Measurements from ENCODE around the gene ASCL5. TPM values are rescaled to one million over a fixed set of nuclear protein-coding genes. Genes with fewer than 3 reads are reported as not detected.
A peak's percentile ranks its signal among the peaks of the same experiment; 100 is the strongest.

Gene ASCL5
- total RNA-seq, 1 experiment from 2014 or later: not detected

DNA sequence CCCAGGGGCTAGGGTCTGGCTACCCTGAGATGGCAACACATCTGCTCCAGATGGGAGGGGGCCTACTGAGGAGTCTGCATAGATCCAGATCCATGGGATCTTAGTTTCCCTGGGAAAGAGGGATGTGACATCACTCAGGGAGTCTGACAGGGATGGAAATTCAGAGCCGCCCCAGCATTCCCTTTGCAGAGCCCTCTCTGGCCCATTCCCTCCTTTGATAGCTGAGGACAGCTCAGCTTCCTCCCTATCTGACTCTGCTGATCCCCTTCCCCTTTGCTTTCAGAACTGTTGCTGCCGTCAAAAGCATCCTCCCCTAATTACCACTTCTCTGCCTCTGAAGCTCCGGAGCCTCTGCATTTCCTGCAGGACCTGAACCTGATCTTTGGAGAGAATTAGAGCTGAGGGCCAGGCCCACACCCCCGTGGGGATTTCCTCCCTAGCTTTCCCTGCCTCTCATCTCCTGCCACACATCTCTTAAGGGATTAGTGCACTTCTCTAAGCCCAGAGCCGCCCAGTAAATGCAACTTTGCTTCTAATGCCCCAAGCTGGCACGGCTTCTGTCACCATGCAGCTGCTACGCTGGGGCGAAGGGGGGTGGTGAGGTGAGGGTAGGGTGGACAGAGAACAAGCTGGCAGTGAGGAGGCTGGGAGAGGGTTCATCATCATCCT is 9.5 kb upstream of the ASCL5 start:
- DNase-seq (ENCODE audit: low spot score): no peak

DNA sequence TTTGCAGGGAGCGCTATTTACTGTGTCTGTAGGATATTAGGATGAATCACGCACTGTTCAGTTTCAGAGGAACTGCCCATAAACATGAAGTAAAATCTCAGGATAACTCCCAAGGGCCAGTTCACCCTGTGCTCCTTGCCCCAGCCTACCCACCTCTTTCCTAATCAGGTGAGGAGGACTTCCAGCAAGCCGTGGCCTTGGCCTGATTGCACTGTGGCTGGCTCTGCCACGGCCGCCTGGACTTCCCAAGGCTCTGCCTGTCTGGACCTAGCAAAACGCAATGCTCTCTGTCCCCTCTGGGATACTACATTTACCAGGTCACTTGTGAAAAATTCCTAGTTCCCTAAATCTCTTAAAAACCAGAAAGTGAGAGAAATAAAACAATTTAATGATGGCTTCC is 7.4 kb upstream of the ASCL5 start:
- DNase-seq (ENCODE audit: low spot score): no peak

DNA sequence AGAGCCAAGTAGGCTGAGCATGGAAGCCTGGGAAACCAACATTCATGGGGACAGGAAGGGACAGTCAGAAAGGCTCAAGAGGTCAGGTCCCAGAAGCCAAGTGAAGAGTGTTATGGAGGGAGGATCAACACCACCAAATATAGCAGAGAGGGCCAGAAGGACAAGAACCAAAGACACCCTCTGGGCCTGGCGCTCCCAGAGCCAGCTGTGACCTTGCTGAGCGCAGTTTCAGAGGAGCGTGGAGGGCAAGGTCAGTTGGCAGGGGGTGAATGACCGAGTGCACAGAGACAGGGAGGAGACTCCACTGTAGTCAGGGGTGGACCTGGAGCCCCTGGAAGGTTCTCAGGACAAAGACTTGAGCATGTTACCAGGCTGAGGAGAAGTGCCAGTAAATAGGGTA is 4.4 kb upstream of the ASCL5 start:
- no peak for DNase-seq (ENCODE audit: low spot score)

DNA sequence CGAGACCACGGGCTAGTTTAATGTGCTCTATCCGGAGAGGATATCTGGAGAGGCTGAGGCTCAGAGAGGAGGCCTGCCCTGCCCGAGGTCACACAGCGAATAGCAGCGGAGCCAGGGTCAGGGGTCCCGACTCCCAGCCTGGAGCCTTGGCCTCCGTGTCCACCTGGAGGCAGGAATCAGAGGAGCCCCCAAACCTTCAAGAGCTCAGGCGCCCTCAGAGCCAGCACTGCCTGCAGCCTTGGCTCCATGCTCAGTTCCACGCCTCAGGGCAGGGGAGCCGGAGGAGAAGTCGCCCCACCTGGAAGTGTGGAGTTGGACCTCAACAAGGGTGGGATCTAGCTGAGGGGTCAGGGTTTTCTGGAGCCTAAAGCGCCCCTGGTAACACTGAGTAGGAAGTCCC is 2.0 kb upstream of the ASCL5 start:
- DNase-seq (ENCODE audit: low spot score): no peak

DNA sequence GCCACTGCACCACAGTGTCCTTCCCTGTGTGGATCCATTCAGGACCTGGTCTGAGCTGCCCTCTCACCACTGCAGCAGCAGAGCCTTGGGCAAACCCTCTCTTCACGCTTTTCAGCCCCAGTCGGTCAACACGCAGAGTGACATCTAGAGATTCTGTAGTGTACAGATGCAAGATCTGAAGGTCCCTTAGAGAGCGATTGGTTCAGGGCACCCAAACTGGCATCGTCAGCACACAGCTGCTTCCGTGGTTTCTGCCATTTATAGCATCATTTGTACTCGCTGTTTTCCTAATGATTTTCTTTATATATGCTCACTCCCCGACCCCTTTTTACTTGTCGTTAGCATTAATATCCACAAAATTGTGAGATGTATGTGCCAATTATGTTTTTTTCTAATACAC is 1.5 kb upstream of the ASCL5 start:
- no peak for DNase-seq (ENCODE audit: low spot score)

DNA sequence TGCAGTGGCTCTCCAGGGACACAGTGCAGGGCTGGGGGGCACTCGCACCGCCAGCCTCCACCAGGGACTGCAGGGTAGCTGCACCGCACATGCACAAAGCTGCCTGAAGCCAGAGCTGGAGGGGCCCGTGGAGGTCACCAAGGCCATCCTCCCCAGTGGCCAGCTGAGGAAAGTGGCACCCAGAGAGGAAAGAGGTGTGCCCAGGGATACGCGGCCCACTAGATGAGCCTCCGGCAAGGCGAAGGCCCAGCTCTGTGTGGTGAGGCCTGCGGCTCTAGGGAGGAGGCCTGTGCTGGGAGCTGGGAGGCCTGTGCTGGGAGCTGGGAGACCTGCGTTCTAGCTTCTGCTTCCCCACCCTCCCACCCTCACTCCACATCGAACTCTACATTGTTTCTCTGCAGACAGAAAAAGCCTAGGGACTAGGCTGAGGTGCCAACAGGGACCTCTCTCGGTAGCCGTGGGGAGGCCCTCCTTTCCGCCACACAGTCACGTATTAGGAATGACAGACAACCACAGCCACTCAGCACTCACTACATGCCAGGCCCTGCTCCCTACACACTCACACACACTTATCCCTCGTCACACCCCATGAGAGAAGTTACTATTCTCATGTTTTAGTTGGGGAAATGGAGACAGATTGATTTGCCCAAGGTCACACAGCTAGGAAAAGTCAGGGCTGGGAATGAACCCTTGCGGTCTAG is 921 bp upstream of the ASCL5 start:
- peak; percentile 38 for DNase-seq (ENCODE audit: low spot score)

DNA sequence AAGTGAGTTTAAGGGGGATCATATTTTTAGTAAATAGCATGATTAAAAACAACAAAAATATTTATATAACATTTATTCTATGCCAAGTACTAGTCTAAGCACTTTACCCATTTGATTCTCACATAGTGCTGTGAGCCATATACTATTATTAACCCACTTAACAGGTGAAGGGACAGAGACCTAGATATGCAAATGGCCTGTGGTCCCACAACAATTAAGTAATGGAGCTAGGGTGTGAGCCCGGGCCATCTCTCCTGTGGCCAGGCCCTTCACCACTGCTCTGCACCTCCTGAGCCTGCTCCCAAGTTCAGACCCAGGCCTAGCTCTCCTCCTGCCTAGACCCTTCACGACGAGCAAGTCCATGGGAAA is 537 bp downstream of the ASCL5 start:
- no peak for DNase-seq (ENCODE audit: low spot score)

DNA sequence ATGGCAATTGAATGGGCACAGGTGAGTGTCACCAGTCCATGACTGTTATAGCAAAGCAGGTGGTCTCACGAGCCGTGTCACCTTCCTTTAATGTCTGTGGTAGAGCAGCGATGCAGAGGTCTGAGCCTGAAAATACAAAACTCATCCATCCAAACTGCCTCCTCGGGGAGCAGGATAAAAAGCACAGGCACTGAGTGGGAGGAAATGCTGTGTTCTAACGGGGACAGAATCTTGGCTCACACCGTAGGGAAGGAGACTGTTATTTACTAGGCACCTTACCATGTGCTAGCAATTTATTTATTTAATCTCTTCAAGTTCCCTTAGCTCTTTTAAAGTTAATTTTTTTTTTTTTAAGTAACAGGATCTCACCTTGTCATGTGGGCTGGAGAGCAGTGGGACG is 1.2 kb downstream of the ASCL5 start:
- DNase-seq (ENCODE audit: low spot score): no peak

DNA sequence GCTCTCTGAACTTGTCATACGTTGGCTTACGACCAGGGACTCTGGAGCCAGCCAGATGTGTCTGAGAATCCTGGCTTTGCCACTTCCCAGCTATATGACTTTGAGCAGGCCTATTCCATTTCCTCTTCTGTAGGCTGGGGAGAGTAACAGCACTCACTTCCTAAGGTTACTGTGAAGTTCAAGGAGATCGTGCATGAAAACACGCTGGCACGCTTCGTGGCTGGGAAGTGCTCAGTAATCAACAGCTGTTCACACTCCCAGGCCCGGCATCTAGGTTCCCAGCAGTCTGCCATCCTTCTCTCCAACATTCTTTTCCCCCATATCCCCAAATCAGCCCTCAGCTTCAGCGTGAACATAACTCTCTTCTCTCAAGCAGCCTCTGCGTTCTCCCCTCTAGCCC is 2.0 kb downstream of the ASCL5 start:
- no peak for DNase-seq (ENCODE audit: low spot score)

DNA sequence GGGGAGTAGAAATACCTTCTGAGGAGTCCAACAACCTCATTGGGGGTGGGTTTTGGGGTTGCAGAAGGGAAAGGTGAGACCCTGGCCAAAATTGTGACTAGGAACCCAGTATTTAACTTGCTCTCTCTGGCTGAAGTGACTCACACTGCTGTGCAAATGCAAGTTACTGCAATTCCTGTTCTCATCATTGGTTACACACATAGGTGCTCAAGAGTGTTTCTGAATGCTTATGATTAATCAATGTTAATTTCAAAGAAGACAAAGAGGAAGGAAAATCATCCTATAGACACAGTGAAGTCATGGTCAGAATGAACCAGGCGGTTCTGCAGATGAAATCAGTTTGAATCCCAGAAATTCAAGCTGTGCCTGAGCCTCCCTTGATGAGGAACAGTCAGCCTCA is 3.1 kb downstream of the ASCL5 start:
- no peak for DNase-seq (ENCODE audit: low spot score)

DNA sequence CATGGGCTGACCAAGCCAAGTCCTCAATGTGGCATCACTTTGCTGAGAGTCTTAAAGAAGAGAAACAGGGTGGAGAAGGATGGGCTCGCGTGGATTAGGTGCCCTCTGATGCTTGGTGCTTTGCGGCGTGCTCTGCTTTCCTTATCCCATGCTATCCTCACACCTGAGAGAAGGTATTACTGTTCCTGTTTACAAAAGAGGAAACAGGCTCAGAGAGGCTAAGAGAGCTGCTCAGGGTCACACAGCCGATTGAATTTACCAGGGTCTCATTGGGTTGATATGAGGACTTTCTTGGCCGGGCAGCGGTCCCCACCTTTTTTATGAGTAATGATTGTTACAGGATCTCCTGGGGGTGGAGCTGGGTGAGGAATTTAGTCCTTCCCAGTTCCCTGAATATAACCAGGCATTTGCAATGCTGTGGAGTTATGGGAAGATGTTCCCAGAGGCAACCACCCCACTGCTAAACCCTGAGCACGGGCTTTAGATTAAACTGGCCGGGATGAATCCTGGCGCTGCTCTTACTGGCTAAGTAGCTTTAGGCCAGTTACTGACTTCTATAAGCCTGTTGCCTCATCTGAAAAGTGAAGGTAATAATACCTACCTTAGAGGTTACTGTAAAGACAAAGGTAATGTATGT is 4.5 kb downstream of the ASCL5 start:
- DNase-seq (ENCODE audit: low spot score): no peak

DNA sequence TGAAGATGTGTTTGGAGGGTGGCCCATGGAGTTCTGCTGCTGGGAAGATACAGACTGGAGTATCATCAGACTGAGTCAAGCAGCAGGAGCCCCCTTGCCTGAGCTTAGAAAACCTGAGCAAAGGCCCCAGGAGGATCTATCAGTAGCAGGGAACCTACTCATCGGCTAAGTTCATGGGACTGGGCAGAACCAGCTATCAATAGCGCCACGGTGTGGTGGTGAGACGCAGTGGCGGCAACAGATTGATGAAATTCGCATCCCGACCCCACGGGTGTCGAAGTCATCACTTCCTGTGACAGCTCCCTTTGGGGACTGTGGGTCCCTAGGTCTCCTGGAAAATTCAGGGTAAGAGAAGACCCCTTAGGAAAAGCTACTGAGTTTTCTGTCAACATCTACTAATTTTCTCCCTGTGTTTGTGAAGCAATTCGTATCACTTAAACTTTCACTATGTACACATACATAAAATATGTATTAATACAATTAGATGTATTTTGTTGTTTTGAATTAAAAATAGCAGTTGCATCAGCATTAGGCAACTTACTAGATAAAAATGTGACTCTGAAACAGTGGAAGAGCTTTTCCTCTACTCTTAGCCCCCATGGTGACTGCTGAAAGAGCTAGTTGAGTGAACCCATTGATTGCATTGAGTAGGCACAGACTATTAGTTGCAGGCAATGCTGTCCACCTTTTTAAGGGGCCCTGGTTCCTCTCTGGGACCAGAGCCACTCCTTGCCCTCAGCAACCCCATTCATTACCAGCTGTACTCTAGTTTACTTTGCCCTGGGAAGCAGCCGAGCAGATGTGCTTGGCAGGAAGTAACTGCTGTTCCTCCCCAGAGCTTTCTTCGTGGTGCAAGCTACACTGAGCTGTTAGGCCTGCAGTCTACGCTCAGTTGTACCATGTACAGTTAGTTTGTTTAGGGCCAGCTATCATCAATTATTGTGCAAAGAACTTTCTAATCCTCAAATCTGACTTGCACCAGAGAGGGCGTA is 7.5 kb downstream of the ASCL5 start:
- DNase-seq (ENCODE audit: low spot score): peak; percentile 42

DNA sequence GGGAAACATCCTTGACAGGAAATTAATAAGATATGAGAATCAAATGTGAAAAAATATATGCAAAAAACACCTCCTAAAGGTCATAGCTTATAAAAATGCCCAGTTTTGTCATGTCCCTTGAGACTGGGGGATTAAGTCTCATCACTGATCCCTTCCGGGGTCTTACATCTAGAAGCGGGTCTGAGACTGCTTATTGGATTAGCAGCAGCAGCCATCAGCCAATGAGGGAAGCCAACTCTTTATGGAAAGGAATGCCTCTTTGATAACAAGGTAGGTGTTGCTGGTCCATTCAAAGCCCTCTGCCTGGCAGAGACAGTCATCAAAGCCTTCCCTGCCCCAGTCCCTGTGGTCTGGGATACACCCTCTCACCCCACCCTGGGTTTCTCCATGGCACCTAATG is 10.9 kb downstream of the ASCL5 start:
- no peak for DNase-seq (ENCODE audit: low spot score)

DNA sequence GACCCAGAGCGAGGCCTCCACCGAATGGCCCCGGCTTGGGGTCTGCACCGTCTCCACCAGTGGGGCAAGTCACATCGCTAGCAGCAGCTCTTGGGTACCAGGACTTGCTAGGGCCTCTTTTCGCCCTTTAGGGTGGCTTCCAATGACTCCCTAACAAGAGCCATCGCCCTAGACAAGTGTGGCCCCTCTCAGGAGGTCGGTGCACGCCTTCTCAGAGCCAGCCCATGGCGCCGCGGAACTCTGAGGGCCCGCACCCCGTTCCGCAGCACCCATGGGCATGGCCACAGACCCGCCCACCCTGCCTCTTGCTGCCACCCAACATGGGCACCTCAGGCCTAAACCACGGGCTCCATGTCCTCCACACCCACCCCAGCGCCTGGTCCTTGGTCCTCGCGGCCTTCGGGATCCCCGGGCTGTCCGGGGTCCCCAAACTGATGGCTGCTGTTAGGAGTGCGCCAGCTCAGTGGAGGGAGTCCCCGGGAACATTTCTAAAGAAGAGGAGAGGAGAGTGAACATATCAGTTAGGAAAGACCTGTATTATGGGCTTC is 11.5 kb downstream of the ASCL5 start:
- DNase-seq (ENCODE audit: low spot score): no peak

DNA sequence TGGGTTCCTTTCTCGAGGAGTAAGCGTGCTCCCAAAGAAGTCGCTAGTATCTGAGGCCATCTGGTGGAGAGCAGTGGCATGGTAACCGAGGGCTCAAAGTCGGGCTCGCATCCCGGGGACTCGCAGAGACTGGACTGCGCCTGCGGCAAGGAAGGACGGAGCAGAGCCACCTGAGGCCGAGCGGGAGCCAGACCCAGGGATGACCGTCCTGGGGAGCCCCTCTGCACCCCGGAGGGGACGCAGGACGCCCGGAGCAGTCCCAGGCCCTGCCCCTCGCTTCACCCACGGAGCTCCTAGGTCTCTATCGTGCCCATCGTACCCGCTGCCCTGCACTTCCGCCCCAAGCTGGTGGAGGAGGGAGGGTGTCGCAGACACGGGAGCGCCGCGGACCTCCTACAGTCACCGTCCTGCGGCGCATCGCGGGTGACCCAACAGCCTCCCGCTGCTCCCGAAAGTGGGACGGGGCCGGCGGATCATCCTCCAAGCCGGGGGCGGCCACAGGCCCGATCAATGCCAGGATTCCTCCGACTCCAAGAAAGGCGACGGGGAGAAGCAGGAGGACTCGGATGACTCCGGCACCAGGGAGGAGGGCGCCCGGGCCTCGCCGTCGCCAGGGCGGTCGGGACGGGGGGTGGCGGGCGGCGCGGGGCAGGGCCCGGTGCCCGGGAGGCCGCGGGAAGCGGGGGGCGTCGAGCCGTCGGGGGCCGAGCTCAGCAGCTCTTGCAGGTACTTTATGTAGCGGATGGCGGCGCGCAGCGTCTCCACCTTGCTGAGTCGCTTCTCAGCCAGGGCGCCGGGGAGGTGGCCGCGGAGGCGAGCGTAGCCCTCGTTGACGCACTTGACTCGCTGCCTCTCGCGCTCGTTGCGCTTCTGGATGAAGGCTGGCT is 12.5 kb downstream of the ASCL5 start:
- peak; percentile 91 for DNase-seq (ENCODE audit: low spot score)

DNA sequence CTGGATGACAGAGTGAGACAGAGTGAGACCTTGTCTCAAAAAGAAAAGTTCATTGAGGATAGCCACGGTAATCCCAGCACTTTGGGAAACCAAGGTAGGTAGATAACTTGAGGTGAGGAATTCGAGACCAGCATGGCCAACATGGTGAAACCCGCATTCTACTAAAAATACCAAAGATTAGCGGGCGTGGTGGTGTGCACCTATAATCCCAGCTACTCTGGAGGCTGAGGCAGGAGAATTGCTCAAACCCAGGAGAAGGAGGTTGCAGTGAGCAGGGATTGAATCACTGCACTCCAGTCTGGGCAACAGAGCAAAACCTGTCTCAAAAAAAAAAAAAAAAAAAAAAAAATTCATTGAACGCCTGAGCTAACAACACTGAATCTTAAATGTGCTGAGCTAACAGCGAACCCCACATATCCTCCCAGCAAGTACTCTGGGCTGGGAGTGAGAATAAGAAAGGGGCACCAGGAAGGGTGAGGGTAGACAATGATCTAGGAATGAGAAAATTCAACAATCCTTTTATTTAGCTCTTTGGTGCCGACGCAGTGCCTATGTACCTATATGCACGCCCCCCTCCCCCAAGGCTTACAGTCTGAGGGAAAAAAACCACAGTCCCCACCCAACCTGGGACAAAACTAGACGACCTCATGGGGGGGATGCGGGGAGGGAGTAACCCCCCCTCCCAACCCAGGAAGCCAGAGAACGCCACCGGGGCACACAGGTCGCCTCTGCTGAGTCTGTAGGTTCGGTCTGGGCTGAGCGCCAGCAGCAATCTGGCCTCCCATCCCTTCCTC is 13.3 kb downstream of the ASCL5 start:
- DNase-seq (ENCODE audit: low spot score): no peak

DNA sequence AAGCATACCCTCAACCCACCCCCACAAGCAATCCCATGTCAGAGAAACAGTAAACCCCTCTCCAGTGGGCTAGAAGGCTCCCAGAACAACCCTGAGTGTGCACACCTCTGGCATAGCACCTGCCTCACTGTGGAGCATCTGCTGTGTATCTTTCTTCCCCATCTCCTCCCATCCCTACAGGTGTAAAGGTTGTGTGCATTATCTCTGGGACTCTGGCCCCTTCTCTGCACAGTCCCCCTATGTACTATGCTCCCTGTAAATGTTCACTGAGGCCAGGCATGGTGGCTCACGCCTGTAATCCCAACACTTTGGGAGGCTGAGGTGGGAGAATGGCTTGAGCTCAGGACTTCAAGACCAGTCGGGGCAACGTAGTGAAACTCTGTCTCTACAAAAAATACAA is 14.1 kb downstream of the ASCL5 start:
- DNase-seq (ENCODE audit: low spot score): no peak

DNA sequence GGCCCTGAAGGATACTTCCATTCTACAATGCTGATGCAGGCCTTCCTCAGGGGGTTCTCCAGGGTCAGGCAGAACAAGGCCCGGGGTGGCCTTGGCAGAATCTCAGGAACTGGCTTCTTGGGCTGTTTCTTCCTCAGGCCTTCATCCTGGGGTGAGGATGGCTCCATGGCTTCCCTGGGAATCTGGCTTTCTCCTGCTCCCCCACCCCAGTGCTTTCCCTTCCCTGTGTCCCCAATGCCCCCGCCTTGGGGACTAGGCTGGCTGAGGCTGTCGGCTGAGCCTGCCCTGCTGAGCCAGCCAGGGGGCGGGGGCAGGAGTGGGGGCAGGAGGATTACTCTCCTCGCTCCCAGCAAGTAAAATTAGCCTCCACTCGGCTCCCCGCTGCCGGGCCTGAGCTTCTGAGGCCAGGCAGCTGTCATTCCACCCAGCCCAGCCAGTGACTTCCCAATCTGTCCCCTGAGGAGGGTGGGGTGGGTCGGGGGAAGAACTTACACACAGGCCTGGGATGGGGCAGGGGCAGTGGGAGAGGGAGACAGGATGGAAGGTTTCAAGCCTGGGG is 14.7 kb downstream of the ASCL5 start, which contains the start of gene CACNA1S:
Gene CACNA1S, minus strand, starts transcription at position 254 of the 559 bp plus-strand sequence. Its CDS starts 87 bp downstream, at position 167.
- DNase-seq (ENCODE audit: low spot score): no peak

DNA sequence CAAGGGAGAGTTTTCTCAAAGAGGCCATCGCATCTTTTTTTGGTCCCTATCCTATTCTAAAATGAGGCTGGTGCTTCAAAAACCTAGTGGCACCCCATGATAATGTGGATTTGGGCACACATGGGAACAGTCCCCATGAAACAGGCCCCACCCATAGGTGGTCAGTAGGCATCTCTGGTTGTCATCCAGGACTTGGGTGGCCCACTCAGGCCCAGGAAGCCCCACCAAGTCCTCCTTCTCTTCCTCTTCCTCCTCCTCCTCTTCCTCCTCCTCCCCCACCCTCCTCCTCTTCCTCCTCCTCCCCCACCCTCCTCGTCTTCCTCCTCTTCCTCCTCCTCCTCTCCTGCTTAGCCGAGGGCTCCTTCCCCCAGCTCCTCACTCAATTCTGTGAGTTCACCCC is 15.3 kb downstream of the ASCL5 start:
- no peak for DNase-seq (ENCODE audit: low spot score)

Measured in H4 (cell line).